NOMO-1 treated with DMSO at 0.1 percent for 48 hours (cell line): ENCODE results near the gene KTN1.

Experiments
- DNase-seq: peaks from one replicate; lab custom pipeline; 2025; ENCODE audit not compliant: unreplicated experiment; lab: John Stamatoyannopoulos, UW

The KTN1 gene

GRCh38 chr14:55711175-55711811 lies 131.3 kb downstream of the KTN1 start:
- DNase-seq, result no peak

- no peak for DNase-seq
These were observed 132.5 kb downstream of the KTN1 start for GRCh38 chr14:55712491-55712890.

DNA sequence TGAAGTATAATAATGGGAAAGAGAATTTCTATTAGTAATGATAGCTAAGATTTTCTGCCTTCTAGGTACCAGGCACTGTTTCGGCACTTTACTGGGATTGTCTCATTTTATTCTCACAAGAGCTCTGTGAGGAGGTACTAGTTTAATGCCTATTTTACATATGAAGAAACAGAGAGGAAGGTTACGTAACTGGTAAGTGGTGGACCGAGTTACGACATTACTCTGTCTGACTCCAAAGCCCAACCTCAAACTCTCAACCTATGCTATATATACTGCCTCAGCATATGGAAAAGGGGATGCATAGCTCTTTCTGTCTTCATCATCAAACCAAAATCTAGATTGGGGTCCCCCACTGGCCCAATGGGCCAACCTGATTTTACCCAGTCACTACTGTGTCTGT lies 133.5 kb downstream of the KTN1 start:
- peak; percentile 95 for DNase-seq

- DNase-seq, result no peak
These were observed 135.9 kb downstream of the KTN1 start for GRCh38 chr14:55715889-55716288.

DNA sequence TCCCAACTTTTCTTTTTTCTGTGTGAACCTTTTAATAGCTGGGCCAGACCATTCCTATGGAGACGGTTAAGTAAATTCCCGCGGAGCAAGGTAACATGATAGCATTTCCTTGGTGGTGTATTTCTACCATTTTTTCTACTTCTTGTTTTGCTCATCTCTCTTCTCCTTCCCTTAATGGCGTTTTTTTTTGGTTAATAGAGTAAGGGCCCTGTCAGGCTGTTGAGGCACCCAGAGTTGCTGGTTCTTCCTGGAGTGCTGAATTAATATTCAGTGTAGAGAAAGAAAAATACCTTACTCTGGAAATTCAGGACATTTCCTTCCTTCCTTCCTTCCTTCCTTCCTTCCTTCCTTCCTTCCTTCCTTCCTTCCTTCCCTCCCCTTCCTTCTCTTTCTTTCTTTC lies 137.6 kb downstream of the KTN1 start:
- DNase-seq, result no peak

DNA sequence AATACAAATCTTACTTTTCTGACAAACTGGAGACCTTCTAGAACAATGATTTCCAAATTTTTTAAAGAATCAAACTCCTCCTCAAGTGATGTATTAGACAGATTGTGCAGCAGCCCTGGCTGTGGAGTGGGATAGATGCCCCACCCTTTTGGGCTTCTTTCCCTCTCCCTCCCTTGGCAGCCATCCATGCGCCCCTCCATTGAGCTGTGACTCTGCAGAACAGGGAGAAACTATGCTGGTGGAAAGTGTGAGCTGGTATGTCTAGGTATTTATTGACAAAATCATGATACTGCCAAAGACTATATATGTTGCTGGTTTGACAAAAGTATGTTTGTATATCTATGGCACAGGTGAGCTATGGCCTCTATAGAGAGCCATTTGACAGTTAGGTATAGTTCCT lies 138.5 kb downstream of the KTN1 start:
- DNase-seq, result no peak

- no peak for DNase-seq
These were observed 140.8 kb downstream of the KTN1 start for GRCh38 chr14:55720796-55721195.

GRCh38 chr14:55721353-55721752 lies 141.3 kb downstream of the KTN1 start:
- no peak for DNase-seq

DNA sequence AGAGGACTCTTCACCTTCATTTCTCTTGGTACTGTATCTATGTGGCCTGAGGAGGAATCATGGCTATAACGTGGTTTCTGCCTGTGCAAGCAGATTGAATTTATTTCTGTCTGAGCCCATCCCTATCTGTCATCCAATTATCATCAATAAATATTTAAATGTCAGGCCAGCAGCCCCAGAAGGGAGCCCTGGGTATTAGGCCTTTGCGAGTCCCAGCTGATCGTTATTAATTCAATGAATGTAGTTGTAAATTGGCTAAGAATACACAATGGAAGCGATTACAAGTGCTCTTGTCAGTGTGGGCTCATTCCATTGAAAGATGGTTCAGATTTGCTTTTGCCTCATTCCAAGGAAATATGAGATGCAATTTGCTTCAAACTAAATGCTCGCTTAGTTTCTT lies 142.0 kb downstream of the KTN1 start:
- DNase-seq, result no peak

DNA sequence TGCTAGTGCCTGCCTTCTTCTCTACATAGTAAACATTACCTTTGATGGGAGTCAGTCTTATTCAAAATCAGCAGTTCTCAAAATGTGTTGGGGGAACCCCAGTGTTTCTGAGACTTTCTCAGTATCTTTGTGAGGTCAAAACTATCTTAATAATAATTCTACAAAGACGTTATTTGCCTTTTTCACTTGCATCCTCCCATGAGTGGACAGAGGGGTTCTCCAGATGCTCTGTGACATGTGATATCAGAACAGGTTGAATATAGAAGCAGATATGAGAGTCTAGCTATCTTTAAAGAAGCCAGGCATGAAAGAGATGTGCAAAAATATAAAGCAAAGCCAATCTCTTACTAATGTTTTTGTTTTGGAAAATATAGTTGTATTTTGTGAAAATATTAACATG lies 144.7 kb downstream of the KTN1 start:
- DNase-seq, result no peak

- no peak for DNase-seq
These were observed 150.7 kb downstream of the KTN1 start for GRCh38 chr14:55730592-55731310.

DNA sequence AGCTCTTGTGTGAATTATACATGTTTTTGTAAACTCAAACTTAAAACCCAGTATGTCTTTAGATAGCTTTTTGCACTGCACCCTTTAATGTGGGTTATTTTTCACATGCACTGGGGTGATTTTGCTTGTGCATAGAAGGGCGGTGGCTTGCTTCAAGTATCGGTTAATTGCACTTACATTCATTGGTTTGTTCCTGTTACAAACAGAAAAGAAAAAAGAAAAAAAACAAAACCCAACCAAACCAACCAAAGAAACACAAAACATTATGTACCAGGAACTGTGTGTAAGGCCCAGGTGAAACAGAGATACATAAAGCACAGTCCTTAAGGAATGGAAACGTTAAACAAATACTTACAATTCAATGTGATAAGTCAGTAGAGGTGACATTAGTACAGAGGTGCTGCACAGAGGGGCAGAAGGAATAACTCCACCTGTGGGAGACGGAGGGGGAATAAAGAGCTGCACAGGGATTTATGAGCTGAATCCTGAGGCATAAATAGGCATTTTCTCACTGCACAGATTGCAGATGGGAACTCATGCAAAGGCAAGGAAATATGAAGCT lies 151.4 kb downstream of the KTN1 start:
- DNase-seq, result no peak

DNA sequence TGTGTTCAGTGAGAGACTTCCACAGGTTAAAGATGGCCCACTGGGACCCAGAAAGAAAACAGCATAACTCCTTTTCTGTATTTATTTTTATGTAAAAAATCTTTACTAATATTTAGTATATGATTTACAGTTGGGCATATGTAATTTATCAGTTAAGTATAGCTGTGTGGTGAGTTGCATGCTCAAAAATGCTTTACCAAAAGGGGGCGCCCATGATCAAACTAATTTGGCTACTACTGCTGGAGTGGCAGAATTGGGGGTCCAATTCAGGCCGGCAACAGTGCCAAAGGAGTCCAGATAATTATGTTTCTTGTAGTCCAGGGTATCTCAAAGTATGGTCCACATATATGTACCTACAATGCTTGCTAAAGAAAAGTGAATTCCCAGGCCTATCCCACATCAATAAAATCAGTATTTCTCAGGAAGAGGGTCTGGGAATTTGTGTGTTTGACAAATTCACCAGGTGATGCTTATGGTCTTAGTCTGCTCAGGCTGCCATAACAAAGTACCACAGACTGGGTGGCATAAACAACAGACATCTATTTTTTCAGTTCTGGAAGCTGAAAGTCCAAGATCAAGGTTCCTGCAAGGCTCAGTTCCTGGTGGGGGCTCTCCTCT lies 152.0 kb downstream of the KTN1 start:
- DNase-seq, result peak; percentile 18

GRCh38 chr14:55733599-55733998 lies 153.6 kb downstream of the KTN1 start:
- no peak for DNase-seq
